ENCODE results near the gene APC2. TPM values are rescaled to one million over a fixed set of nuclear protein-coding genes. Genes with fewer than 3 reads are reported as not detected.
A peak's percentile ranks its signal among the peaks of the same experiment; 100 is the strongest.

APC2 gene
- total RNA-seq, 1 donor from 2014 or later, result 1.3 TPM

- no peaks in the 10 kb centered on the region for H3K36me3 ChIP-seq
Measured at GRCh38 chr19:1422943-1423342, 27.0 kb upstream of the APC2 start.

GRCh38 chr19:1423436-1424191 lies 26.3 kb upstream of the APC2 start:
- Histone ChIP-seq H4K20me1 (ENCODE audit: low read depth) (peaks cover 93% of the 10 kb centered on the region), H3K4me3 (no peak overlapping the region), H2AFZ (replicated peaks) (no peak overlapping the region), H3K27ac (no peak overlapping the region), H3K9ac (no peak overlapping the region), H3K27me3 (no peaks in the 10 kb centered on the region), H3F3A (ENCODE audit: low read depth) (peaks cover 8% of the 10 kb centered on the region), H3K9me3 (ENCODE audit: low read depth) (no peaks in the 10 kb centered on the region), H3K36me3 (no peaks in the 10 kb centered on the region), H3K4me1 (peaks cover 13% of the 10 kb centered on the region), H3K4me2 (no peak overlapping the region), H3K79me2 (ENCODE audit: low read depth) (peaks cover 72% of the 10 kb centered on the region)
- Mint-ChIP-seq H3K4me1 (peaks cover 59% of the 10 kb centered on the region), H3K27me3 (ENCODE audit: insufficient read depth, low read depth) (peaks cover 9% of the 10 kb centered on the region), H3K4me3 (peak overlapping the region; percentile 46), H3K27ac (peak overlapping the region; percentile 1), H3K9me3 (no peaks in the 10 kb centered on the region), H3K36me3 (peaks cover 25% of the 10 kb centered on the region)
- DNase-seq (ENCODE audit: low spot score), result no peak
- no peak for TF ChIP-seq CTCF (IDR thresholded peaks at IDR 0.05)
- no peak for TF ChIP-seq EZH2 (IDR thresholded peaks at IDR 0.05)
- no peak for TF ChIP-seq EZH2phosphoT487 (IDR thresholded peaks at IDR 0.05)

More at GRCh38 chr19:1422943-1423342, 27.0 kb upstream of the APC2 start:
- no peak for TF ChIP-seq EZH2 (IDR thresholded peaks at IDR 0.05)
- peak; percentile 10 for TF ChIP-seq CTCF (IDR thresholded peaks at IDR 0.05)
- no peak for TF ChIP-seq EZH2phosphoT487 (IDR thresholded peaks at IDR 0.05)
- no peak overlapping the region for H3K9ac ChIP-seq
- H2AFZ ChIP-seq (replicated peaks), result no peak overlapping the region
- no peak overlapping the region for H3K27ac ChIP-seq
- H3K9me3 ChIP-seq (ENCODE audit: low read depth), result no peaks in the 10 kb centered on the region
- H3F3A ChIP-seq (ENCODE audit: low read depth), result peaks cover 8% of the 10 kb centered on the region
- H3K4me1 Mint-ChIP-seq, result peaks cover 56% of the 10 kb centered on the region
- peaks cover 29% of the 10 kb centered on the region for H3K36me3 Mint-ChIP-seq
- no peak overlapping the region for H3K4me3 ChIP-seq
- H4K20me1 ChIP-seq (ENCODE audit: low read depth), result peaks cover 93% of the 10 kb centered on the region
- peak overlapping the region; percentile 1 for H3K27ac Mint-ChIP-seq
- peak overlapping the region; percentile 38 for H3K4me3 Mint-ChIP-seq
- peaks cover 79% of the 10 kb centered on the region for H3K79me2 ChIP-seq (ENCODE audit: low read depth)
- no peaks in the 10 kb centered on the region for H3K27me3 ChIP-seq
- H3K4me1 ChIP-seq, result peaks cover 13% of the 10 kb centered on the region
- peaks cover 7% of the 10 kb centered on the region for H3K27me3 Mint-ChIP-seq (ENCODE audit: insufficient read depth, low read depth)
- DNase-seq (ENCODE audit: low spot score), result no peak
- H3K4me2 ChIP-seq, result no peak overlapping the region
- no peaks in the 10 kb centered on the region for H3K9me3 Mint-ChIP-seq

GRCh38 chr19:1424192-1424955 lies 25.5 kb upstream of the APC2 start:
- H4K20me1 ChIP-seq (ENCODE audit: low read depth), result peaks cover 93% of the 10 kb centered on the region
- peaks cover 10% of the 10 kb centered on the region for H3K27me3 Mint-ChIP-seq (ENCODE audit: insufficient read depth, low read depth)
- DNase-seq (ENCODE audit: low spot score), result no peak
- H3K9ac ChIP-seq, result no peak overlapping the region
- H3K4me3 ChIP-seq, result no peak overlapping the region
- peaks cover 8% of the 10 kb centered on the region for H3F3A ChIP-seq (ENCODE audit: low read depth)
- H3K9me3 Mint-ChIP-seq, result no peaks in the 10 kb centered on the region
- H3K36me3 Mint-ChIP-seq, result peaks cover 24% of the 10 kb centered on the region
- H3K4me2 ChIP-seq, result no peak overlapping the region
- H3K4me1 ChIP-seq, result peaks cover 13% of the 10 kb centered on the region
- peaks cover 59% of the 10 kb centered on the region for H3K4me1 Mint-ChIP-seq
- no peaks in the 10 kb centered on the region for H3K27me3 ChIP-seq
- no peaks in the 10 kb centered on the region for H3K36me3 ChIP-seq
- H3K79me2 ChIP-seq (ENCODE audit: low read depth), result peaks cover 64% of the 10 kb centered on the region
- H3K27ac ChIP-seq, result no peak overlapping the region
- H3K27ac Mint-ChIP-seq, result peak overlapping the region; percentile 43
- H3K4me3 Mint-ChIP-seq, result peak overlapping the region; percentile 74
- no peak overlapping the region for H2AFZ ChIP-seq (replicated peaks)
- no peaks in the 10 kb centered on the region for H3K9me3 ChIP-seq (ENCODE audit: low read depth)
- TF ChIP-seq EZH2phosphoT487 (IDR thresholded peaks at IDR 0.05) (no peak), CTCF (IDR thresholded peaks at IDR 0.05) (no peak), EZH2 (IDR thresholded peaks at IDR 0.05) (no peak)
